ENCODE results near the gene SYTL4. TPM values are rescaled to one million over a fixed set of nuclear protein-coding genes. Genes with fewer than 3 reads are reported as not detected.

Gene SYTL4
- total and polyA plus RNA-seq, 8 donors: 8.8 to 14.9 (median 11.6) TPM

DNA sequence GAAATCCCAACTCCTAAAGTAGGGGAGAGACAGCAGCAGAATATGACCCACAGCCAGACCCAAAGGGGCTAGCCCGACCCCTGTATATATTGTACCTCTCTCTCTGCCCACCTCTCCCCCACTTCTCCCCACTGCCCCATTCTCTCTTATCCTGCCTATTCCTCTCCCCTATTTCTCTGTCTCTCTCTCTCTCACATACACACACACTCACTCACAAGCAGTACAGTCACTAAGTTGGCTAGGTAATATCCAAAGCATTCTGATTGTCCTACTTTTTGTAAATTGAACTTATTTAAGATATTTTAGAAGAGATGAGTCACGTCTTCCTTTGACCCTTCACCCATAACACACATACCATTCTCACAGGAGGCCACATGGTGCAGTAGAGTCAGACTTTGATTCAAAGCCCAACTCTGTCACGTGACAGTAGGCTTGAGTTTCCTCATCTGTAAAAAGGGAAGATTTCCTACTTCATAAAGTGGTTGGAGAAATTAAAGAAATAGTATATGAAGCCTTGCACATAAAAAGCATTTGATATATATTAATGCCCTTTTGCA lies 58.4 kb downstream of the SYTL4 start:
- TF ChIP-seq, protein P1, sequence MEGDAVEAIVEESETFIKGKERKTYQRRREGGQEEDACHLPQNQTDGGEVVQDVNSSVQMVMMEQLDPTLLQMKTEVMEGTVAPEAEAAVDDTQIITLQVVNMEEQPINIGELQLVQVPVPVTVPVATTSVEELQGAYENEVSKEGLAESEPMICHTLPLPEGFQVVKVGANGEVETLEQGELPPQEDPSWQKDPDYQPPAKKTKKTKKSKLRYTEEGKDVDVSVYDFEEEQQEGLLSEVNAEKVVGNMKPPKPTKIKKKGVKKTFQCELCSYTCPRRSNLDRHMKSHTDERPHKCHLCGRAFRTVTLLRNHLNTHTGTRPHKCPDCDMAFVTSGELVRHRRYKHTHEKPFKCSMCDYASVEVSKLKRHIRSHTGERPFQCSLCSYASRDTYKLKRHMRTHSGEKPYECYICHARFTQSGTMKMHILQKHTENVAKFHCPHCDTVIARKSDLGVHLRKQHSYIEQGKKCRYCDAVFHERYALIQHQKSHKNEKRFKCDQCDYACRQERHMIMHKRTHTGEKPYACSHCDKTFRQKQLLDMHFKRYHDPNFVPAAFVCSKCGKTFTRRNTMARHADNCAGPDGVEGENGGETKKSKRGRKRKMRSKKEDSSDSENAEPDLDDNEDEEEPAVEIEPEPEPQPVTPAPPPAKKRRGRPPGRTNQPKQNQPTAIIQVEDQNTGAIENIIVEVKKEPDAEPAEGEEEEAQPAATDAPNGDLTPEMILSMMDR (IDR thresholded peaks at IDR 0.05): no peak
- no peak overlapping the region for H3K27ac ChIP-seq
- H3K4me1 ChIP-seq: no peaks in the 10 kb centered on the region
- H3K9me3 ChIP-seq: no peaks in the 10 kb centered on the region
- DNase-seq: no peak
- ATAC-seq: no peak
- H3K4me3 ChIP-seq: no peak overlapping the region
- intact Hi-C loops (cut with DNase I): no loop called here
- H3K27me3 ChIP-seq: no peaks in the 10 kb centered on the region
- H3K36me3 ChIP-seq: no peaks in the 10 kb centered on the region

- Histone ChIP-seq H3K9me3 (no peaks in the 10 kb centered on the region), H3K36me3 (no peaks in the 10 kb centered on the region), H3K27me3 (no peaks in the 10 kb centered on the region), H3K27ac (no peak overlapping the region), H3K4me1 (no peaks in the 10 kb centered on the region), H3K4me3 (no peak overlapping the region)
- DNase-seq (no peak), ATAC-seq (no peak)
- intact Hi-C loops (cut with DNase I): no loop called here
- TF ChIP-seq, protein P1 (IDR thresholded peaks at IDR 0.05): no peak
These were observed 59.0 kb downstream of the SYTL4 start for GRCh38 chrX:100672966-100673365.

GRCh38 chrX:100663642-100664041 lies 68.3 kb downstream of the SYTL4 start:
- no peaks in the 10 kb centered on the region for H3K9me3 ChIP-seq
- no peaks in the 10 kb centered on the region for H3K27me3 ChIP-seq
- intact Hi-C loops (cut with DNase I): no loop called here
- H3K4me3 ChIP-seq: no peak overlapping the region
- H3K4me1 ChIP-seq: no peaks in the 10 kb centered on the region
- TF ChIP-seq, protein P1 (IDR thresholded peaks at IDR 0.05): no peak
- no peaks in the 10 kb centered on the region for H3K36me3 ChIP-seq
- ATAC-seq: no peak
- DNase-seq: no peak
- no peak overlapping the region for H3K27ac ChIP-seq

DNA sequence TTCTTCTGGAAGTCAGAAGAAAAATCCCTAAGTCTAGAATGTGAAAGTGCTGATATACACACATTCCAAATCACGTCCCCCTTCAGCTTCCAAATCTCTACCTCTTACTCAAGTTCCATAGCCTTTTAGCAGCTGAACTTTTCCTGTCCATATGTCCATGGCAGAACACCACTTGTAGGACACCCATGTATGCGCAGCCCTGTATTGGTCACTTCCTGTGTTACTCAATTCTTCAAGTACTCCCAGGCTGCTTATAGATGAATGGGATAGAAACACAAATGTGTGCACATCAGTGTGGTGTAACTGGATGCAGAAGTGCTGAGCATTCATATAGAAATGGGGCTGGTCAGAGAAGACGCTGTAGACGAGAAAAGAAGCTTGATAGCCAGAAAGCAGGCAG lies 69.1 kb downstream of the SYTL4 start:
- intact Hi-C loops (cut with DNase I): no loop called here
- ATAC-seq: no peak
- TF ChIP-seq, protein P1 (IDR thresholded peaks at IDR 0.05): no peak

DNA sequence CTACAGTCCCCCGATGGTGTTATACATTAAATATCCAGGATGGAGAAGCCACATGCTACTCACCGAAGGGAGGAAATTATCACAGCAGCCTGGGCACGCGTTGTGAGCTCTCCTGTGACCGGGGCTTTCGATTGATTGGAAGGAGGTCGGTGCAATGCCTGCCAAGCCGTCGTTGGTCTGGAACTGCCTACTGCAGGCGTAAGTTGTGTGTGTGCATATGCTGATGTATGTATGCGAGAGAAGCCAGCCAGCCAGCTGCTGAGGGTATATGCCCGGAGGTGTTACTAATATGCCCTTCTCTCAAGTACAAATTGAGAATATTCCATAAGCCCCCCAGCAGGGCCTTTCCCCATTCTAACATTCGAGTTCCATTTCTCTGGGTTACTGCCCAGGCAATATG lies 69.8 kb downstream of the SYTL4 start:
- Histone ChIP-seq H3K27ac (no peak overlapping the region), H3K27me3 (no peaks in the 10 kb centered on the region), H3K9me3 (no peaks in the 10 kb centered on the region), H3K36me3 (no peaks in the 10 kb centered on the region), H3K4me1 (no peaks in the 10 kb centered on the region), H3K4me3 (no peak overlapping the region)
- no peak for ATAC-seq
- intact Hi-C loops (cut with DNase I): no loop called here
- TF ChIP-seq, protein P1 (IDR thresholded peaks at IDR 0.05): no peak
- no peak for DNase-seq

More for the DNA sequence above, 69.1 kb downstream of the SYTL4 start:
- Histone ChIP-seq H3K27me3 (no peaks in the 10 kb centered on the region), H3K27ac (no peak overlapping the region), H3K9me3 (no peaks in the 10 kb centered on the region), H3K4me1 (no peaks in the 10 kb centered on the region), H3K4me3 (no peak overlapping the region), H3K36me3 (no peaks in the 10 kb centered on the region)
- DNase-seq: no peak
